Cerebellar cortex (tissue), 1 donor: ENCODE measurements around the gene SPATA21.
"Not testable (repeated sequence)": the region's sequence is repeated elsewhere in the genome, so short reads cannot be mapped to it uniquely, and the experiment has no call there.

Experiments
- DNase-seq: peaks from one replicate; pipeline ENCODE4 v3.0.0-alpha.2; 2015; ENCODE audit warnings: low spot score

The SPATA21 gene

GRCh38 chr1:16385659-16386453, 51.4 kb downstream of the SPATA21 start:
- DNase-seq, result peak; percentile 51

- no peak for DNase-seq
Observed at GRCh38 chr1:16383888-16384287, 53.3 kb downstream of the SPATA21 start.

DNA sequence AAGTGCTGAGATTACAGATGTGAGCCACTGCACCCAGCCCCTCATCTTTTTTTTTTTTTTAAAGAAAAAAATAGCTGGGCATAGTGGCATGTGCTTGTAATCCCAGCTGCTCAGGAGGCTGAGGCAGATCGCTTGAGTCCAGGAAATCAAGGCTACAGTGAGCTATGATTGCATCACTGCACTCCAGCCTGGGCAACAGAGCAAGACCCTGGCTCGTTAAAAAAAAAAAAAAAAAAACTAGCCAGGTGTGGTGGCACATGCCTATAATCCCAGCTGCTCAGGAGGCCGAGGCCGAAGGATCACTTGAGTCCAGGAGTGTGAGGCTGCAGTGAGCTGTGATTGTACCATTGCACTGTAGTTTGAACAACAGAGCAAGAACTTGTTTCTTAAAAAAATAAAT, 56.4 kb downstream of the SPATA21 start:
- no peak for DNase-seq

DNA sequence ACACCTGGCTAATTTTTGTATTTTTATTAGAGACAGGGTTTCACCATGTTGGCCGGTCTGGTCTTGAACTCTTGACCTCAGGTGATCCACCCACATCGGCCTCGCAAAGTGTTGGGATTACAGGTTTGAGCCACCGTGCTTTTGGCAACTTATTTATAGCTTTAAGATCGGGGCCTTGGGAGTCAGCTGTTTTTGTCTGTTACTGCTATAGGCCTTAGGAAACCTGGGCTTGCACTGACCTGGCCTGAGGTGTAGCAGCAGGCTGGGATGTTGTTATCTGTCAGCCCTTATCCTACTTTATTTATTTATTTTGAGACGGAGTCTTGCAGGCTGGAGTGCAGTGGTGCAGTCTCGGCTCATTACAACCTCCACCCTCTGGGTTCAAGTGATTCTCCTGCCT, 58.8 kb downstream of the SPATA21 start:
- DNase-seq, result no peak

DNA sequence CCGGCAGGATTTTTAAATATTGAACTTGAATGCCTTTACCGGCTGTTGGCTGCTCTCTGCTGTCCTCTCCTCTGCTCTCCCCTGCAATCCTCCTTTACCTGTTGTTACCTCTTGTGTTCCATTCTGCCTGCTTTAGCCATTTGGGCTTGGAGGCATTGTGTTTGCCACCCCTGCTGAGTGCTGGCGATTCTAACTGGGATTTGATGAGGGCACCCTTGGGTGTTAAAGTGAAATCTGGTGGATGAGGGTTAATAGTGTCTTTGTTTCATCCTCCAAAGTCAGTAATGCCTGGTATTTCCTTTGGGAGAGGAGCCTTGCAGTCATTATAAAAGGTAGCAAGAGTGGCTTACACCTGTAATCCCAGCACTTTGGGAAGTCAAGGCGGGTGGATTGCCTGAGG, 60.3 kb downstream of the SPATA21 start:
- no peak for DNase-seq

- DNase-seq, result no peak
Observed at GRCh38 chr1:16375521-16376340, 61.5 kb downstream of the SPATA21 start.

GRCh38 chr1:16374266-16374665, 63.0 kb downstream of the SPATA21 start:
- DNase-seq, result no peak

GRCh38 chr1:16372535-16373285, 64.5 kb downstream of the SPATA21 start:
- DNase-seq, result no peak

GRCh38 chr1:16371725-16372124, 65.5 kb downstream of the SPATA21 start:
- no peak for DNase-seq

DNA sequence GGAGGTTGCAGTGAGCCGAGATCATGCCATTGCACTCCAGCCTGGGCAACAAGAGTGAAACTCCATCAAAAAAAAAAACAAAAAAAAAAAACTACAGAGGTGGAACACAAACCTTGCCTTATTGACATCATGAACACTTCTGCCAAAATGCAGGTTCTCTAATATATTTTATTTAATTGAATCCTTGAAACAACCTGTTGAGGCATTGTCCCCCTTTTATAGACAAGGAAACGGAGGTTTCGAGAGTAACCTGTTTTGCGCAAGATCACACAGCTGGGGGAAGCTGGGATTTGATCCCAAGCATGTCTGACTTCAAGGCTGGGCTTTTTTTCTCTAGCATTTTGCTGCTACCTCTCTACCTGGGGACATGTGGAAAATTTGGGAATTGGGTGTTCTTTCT, 67.4 kb downstream of the SPATA21 start:
- no peak for DNase-seq

DNA sequence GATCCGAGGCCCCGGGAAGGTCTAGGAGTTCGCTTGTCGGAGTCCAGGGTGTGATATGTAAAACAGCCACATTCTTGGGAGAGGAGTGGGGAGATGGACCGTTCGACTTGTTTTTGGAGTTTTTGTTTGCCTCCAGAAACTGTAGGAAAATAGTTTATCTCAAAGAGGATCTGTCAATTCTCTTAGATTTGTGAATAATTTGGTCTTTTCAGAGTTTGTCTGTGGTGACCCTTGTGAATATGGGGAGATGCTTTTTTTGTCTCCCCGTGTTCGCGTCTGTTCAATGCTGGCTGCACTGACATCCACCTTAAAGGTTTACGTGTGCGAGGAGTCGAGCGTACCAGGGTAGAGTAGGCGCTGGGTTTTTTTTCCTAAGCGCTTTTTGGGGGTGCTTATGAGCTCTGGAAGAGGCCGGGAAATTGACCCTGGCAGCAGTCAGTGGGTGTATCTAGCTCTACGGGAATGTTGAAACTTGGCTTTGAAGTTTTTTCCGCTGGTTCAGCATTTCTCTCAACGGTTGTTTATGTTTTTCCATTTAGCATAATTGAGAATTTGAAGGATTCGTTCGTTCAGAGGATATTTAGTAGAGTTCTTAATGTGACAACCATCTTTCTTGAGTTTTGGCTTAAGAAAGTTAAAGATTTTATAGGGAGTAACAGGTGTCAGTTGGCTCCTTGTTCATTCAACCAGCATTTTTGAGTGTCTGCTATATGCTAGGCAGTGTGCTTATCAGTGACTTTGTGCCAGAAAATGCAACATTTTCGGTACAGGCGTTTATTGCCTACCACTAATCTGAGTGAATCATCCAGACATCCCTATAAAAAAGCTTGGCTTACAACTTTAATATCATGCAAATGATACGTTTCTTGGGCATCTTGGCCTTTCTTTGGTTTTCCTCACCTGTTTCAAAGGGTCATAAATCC, 69.0 kb downstream of the SPATA21 start:
- DNase-seq, result no peak

DNA sequence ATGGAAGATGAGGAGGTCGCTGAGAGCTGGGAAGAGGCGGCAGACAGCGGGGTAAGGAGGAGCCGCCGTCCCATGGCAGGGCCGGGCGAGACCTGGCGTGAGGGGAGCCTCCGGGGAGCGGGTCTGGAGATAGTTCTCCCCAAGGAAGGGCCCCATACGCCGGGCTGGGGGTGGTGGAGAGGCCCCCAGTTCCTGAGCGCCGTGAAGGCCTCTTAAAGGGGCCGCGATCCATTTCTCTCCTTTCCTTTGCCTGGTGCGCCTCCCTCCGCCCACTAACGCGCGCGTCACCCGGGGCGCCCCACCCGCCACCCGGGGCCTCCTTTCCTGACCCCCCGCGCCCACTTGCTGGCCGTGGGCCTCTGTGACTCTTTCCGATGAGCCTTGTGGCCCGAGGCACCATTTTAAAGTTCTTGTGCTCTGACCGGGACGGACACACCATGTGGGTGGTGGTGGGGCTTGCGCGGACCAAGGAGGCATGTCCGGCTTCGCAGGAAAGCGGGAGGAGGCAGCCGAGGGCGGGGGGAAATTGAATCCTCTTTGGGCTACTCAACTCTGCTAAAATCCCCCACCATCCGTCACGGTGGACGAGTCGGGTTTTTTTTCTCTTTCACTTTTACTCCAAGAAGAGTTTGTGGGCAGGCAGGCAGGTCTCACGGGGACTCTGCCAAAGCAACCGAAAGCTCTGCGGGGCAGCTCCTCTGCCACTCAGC, 69.8 kb downstream of the SPATA21 start:
- no peak for DNase-seq

- peak; percentile 99 for DNase-seq
Observed at GRCh38 chr1:16366722-16367257, 70.4 kb downstream of the SPATA21 start, which contains the start of gene SZRD1. Gene SZRD1 (plus strand): TSS chr1:16367242. CDS start chr1:16367258, 16 bp downstream.

DNA sequence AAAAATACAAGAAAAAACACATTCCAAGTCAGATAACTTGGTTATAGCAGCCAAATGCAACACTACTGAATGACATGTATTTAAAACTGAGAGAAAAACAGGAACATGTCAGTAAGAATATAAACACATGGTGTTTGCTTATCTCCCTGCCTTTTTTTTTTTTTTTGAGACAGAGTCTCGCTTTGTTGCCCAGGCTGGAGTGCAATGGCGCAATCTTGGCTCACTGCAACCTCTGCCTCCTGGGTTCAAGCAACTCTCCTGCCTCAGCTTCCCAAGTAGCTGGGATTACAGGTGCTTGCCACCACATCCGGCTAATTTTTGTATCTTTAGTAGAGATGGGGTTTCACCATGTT, 72.1 kb downstream of the SPATA21 start:
- not testable (repeated sequence) for DNase-seq

- no peak for DNase-seq
Observed at GRCh38 chr1:16356867-16357266, 80.4 kb downstream of the SPATA21 start.

DNA sequence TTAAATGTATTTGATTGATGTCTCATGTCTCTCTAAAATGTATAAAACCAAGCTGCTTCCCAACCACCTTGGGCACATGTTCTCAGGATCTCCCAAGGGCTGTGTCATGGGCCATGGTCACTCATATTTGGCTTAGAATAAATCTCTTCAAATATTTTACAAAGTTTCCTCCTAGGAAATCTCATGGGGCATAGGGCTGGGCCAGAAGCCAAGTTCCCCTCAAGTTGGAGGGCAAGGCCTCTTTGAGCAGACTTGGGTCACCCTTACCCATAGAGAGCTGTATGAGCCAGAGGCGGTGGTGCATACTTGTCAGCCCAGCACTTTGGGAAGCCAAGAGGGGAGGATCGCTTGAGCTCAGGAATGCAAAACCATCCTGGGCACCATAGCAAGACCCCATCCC, 82.6 kb downstream of the SPATA21 start:
- no peak for DNase-seq

DNA sequence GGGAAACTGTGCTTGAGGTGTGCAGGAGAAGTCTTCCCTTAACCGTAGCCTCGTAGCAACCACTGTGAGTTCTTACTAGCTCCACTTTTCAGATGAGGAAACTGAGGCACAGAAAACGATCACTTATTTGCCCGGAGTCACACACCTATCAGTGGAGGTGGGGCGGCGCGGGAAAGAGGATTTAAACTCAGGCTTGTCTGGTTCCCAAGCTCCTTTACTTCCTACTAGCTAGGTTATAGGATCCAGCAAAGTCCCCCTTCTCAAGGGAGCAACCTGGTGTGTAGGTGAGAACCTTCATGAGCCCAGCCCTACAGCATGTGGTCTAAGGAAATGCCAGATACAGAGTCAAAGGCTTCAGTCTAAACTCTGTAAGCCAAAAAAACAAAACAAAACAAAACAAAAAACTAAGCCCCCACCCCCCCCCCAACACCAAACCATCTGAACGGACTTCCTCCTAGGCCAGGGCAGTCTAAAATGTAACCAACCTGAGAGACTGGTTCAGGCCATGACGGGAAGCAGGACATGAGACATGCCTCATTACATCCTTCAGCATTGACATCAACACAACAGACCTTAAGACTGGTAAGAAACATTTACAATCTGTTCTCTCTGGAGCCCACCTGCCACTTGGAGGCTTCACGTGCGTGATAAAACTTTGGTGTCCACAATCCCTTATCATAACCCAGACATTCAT, 84.2 kb downstream of the SPATA21 start:
- no peak for DNase-seq

GRCh38 chr1:16351994-16352841, 85.0 kb downstream of the SPATA21 start, which contains the start of gene FBXO42:
Gene FBXO42 (minus strand): TSS chr1:16352480. CDS start chr1:16315418, 37,062 bp downstream.
- peak; percentile 89 for DNase-seq
